Measurements from ENCODE around the gene FANCI.

- TF ChIP-seq CTCF (IDR thresholded peaks at IDR 0.05 in 8 of 11, conservative IDR thresholded peaks at IDR 0.05 in 3 of 11): no peak
- TF ChIP-seq POLR2A (IDR thresholded peaks at IDR 0.05): no peak
Observed at GRCh38 chr15:89231832-89232231, 11.9 kb upstream of the FANCI start.
